T-helper 17 cell (primary cell): ENCODE data around the gene IL15RA. TPM values are rescaled to one million over a fixed set of nuclear protein-coding genes. Genes with fewer than 3 reads are reported as not detected.
"Not testable (repeated sequence)": the region's sequence is repeated elsewhere in the genome, so short reads cannot be mapped to it uniquely, and the experiment has no call there.

Experiments
- ATAC-seq: fragments of 150-1000 bp; cut with Tn5 transposase; 2 replicates; pipeline ENCODE4 v1.10.0; 2021; ENCODE audit warnings: mild to moderate bottlenecking, moderate library complexity
- DNase-seq, 3 donors: peaks; one replicate each; pipeline versions ENCODE4 v3.0.0 to v3.0.0-alpha.2; 2020 to 2021
- H3K9me3 ChIP-seq: one replicate; pipeline ENCODE4 v1.7.0; 2013; ENCODE audit warnings: low read length, mild to moderate bottlenecking; ENCODE audit not compliant: control insufficient read depth, poor library complexity, severe bottlenecking
- H3K27ac Mint-ChIP-seq: one replicate; pipeline ENCODE4 v1.8.0; 2022; ENCODE audit warnings: mild to moderate bottlenecking, moderate library complexity, mixed read lengths
- H3K27me3 Mint-ChIP-seq: one replicate; pipeline ENCODE4 v1.8.0; 2022; ENCODE audit warnings: mixed read lengths
- H3K36me3 Mint-ChIP-seq: one replicate; pipeline ENCODE4 v1.8.0; 2022; ENCODE audit warnings: low read depth, mixed read lengths
- H3K4me1 Mint-ChIP-seq: one replicate; pipeline ENCODE4 v1.8.0; 2022; ENCODE audit warnings: mild to moderate bottlenecking, mixed read lengths
- H3K4me3 Mint-ChIP-seq: one replicate; pipeline ENCODE4 v1.8.0; 2022; ENCODE audit warnings: mild to moderate bottlenecking, moderate library complexity, mixed read lengths
- total RNA-seq, 4 donors: library from RNA in 2 of 4; stranded (reverse) in 2 of 4; gene quantifications; one replicate each; pipeline ENCODE4 v1.2.3 and lab custom pipeline; 2022 to 2026

The IL15RA gene
- total RNA-seq, 2 donors from 2014 or later: 12.6 to 13.0 TPM

DNA sequence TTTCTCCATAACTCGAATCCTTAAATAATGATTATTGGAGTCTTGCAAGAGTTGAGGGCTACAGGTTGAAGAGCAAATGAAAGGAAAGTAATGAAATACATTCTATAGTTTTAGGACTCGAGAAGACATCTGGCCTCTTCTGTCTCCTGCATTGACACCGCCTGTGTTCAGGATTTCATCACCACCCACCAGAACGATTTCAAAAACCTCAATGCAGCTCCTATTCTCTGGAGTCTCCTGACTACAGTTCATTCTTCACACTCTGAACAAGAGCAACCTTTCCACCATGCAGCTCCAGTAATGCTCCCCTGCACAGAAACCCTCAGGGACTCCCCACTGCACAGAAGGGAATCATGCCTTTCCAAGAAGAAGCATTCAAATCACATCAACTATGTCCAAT is 5.5 kb downstream of the IL15RA start:
- peaks cover 36% of the 10 kb centered on the region for H3K4me1 Mint-ChIP-seq
- H3K36me3 Mint-ChIP-seq: peaks cover 2% of the 10 kb centered on the region
- no peaks in the 10 kb centered on the region for H3K27me3 Mint-ChIP-seq
- H3K4me3 Mint-ChIP-seq: peak overlapping the region; percentile 68
- H3K9me3 ChIP-seq: no peaks in the 10 kb centered on the region
- ATAC-seq: no peak
- no peak for DNase-seq
- peak overlapping the region; percentile 83 for H3K27ac Mint-ChIP-seq

DNA sequence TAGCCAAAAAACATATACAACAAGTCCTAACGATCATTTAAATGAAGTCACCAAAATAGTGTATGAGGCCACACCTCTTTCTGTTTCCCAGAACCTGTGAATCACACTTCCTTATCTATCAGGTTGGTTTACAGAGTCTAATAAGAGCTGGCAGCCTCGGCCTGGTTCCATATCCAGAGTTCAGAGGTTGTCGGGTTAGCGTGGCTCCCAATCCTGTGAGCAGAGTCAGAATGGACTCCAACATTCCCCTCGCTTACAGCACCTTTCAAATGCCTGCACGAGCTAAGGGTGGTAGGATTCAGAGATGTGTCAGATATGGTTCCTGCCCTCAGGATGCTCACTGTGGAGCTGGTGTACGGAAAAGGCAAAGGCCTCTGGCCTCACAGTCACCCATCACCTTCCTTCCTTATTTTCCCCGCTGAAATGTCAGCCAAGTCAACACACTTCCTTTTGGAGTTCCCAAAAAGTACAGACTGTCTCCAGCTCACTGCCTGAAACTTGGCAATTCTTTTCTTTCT is 6.0 kb downstream of the IL15RA start:
- Mint-ChIP-seq H3K4me1 (peaks cover 34% of the 10 kb centered on the region), H3K27ac (peak overlapping the region; percentile 83), H3K4me3 (peak overlapping the region; percentile 68), H3K27me3 (no peaks in the 10 kb centered on the region), H3K36me3 (peaks cover 2% of the 10 kb centered on the region)
- no peak for DNase-seq
- peak; percentile 38 for ATAC-seq
- H3K9me3 ChIP-seq: no peaks in the 10 kb centered on the region

DNA sequence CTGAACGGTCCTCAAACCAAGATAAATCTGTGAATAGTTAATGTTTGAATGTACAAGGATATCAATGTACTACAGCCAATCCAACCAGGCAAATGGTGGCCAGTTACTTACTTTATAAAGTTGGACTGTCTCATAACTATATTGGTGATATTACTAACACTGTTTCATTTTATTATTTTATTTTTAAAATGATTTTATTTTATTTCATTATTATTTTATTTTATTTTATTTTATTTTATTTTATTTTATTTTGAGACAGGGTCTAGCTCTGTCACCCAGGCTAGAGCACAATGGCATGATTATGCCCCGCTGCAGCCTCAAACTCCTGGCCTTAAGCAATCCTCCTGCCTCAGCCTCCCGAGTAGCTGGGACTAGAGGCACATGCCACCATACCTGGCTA is 6.8 kb downstream of the IL15RA start:
- Mint-ChIP-seq H3K27me3 (no peaks in the 10 kb centered on the region), H3K27ac (peak overlapping the region; percentile 83), H3K36me3 (peaks cover 2% of the 10 kb centered on the region), H3K4me3 (no peak overlapping the region), H3K4me1 (peaks cover 31% of the 10 kb centered on the region)
- DNase-seq (no peak), ATAC-seq (no peak)
- no peaks in the 10 kb centered on the region for H3K9me3 ChIP-seq

DNA sequence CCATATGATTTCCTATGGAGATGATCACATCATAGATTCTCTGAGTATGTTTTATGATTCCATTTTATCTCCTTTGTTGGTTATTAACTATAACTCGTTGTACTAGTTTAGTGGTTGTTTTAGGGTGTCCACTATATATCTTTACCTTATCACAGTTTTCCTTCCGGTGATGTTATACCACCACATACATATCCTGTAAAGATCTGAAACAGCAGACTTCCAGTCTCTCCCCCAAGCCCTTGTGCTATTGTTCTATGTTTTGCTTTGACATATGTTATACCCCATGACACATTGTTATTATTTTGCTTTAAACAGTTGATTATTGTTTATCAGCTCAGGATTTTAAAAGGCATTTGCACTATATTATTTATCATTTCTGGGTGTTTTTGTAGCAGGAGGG is 7.3 kb downstream of the IL15RA start:
- H3K4me3 Mint-ChIP-seq: no peak overlapping the region

DNA sequence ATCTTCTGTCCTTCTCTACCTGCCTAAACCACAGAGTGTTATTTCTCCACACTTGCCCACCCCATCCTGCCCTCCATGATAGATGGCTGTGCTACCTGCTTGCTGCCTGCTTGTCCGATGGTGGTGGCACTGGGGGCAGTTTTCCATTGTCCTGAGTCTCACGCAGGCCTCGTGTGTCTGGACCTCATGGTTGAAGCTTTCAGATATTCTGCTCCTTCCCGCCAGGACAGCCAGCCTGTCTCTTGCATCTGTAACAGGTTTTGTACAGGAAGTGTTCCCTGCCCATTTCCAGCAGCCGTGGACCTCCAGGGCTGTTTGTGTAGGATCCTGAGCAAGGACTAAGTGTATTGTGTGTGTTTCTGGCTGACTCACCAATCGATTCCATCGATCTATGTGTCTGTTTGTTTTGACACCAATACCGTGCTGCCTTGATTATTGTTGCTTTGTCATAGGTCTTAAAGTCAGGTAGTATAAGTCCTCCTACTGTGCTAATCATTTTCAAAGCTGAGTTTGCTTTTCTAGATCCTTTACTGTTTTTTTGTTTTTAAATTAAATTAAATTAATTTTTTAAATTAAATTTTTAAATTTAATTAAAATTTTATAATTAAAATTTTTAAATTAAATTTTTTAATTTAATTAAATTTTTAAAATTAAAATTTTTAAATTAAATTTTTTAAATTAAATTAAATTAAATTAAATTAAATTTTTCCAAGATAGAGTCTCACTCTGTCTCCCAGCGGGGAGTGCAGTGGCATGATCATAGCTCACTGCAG is 8.5 kb downstream of the IL15RA start:
- Mint-ChIP-seq H3K27me3 (no peaks in the 10 kb centered on the region), H3K36me3 (peaks cover 2% of the 10 kb centered on the region), H3K27ac (no peak overlapping the region), H3K4me3 (no peak overlapping the region), H3K4me1 (peaks cover 21% of the 10 kb centered on the region)
- ATAC-seq (no peak), DNase-seq (no peak)
- no peaks in the 10 kb centered on the region for H3K9me3 ChIP-seq

More for the DNA sequence above, 7.3 kb downstream of the IL15RA start:
- Mint-ChIP-seq H3K4me1 (peaks cover 27% of the 10 kb centered on the region), H3K36me3 (peaks cover 2% of the 10 kb centered on the region), H3K27me3 (no peaks in the 10 kb centered on the region), H3K27ac (peak overlapping the region; percentile 83)
- no peak for ATAC-seq
- no peaks in the 10 kb centered on the region for H3K9me3 ChIP-seq
- no peak for DNase-seq

DNA sequence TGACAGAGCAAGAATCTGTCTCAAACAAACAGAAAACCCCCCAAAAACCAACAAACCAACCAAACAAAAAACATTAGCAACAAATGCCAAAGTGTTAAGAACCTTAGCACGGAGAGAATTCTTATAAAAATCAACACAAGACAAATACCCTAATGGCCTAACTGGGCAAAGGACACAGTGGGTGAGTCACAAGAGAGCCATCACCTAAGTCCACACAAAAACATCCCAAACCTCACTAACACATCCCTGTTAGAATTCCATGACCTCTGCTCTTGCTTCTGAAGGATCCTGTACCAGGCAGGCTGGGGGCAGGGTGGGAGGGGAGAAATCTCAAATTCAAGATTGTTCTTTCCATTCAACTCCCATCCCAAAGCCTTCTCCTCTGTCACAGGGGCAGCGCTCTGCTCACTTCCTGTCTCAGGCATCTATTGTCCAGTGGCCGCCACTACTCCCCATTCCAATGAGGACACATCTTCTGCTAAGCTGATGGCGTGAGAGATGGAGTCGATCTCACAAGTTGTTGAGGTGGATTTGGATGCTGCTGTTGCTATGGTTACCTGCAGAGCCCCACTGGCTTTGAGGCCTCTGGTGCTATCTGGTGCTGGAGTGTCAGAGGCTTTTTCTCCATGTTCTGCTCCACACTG is 9.2 kb downstream of the IL15RA start:
- Mint-ChIP-seq H3K27me3 (no peaks in the 10 kb centered on the region), H3K4me3 (no peak overlapping the region), H3K36me3 (peaks cover 2% of the 10 kb centered on the region), H3K4me1 (peaks cover 21% of the 10 kb centered on the region), H3K27ac (peak overlapping the region; percentile 34)
- ATAC-seq: no peak
- no peak for DNase-seq
- no peaks in the 10 kb centered on the region for H3K9me3 ChIP-seq

DNA sequence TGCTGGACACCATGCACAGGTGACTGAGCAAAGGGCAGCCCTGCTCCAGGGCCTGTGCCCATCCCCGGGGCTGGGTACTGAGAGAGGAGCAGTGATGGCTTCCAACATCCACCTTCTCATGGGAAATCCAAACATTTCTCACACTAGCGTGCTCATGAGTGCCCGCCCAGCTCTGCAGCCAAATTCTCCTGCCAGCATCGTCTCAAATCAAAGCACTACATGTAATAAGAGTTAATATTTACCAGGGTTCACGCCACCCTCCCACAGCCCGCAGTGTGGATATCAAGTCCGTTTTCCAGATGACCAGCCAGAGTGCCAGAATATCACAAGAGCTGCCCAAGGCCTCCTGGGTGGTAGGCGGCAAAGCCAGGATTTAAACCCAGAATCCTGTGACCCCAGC is 12.1 kb downstream of the IL15RA start:
- H3K9me3 ChIP-seq: no peaks in the 10 kb centered on the region
- H3K4me3 Mint-ChIP-seq: no peak overlapping the region
- ATAC-seq (no peak), DNase-seq (no peak)
- no peaks in the 10 kb centered on the region for H3K27me3 Mint-ChIP-seq
- peak overlapping the region; percentile 6 for H3K27ac Mint-ChIP-seq
- peaks cover 10% of the 10 kb centered on the region for H3K4me1 Mint-ChIP-seq
- peaks cover 2% of the 10 kb centered on the region for H3K36me3 Mint-ChIP-seq

DNA sequence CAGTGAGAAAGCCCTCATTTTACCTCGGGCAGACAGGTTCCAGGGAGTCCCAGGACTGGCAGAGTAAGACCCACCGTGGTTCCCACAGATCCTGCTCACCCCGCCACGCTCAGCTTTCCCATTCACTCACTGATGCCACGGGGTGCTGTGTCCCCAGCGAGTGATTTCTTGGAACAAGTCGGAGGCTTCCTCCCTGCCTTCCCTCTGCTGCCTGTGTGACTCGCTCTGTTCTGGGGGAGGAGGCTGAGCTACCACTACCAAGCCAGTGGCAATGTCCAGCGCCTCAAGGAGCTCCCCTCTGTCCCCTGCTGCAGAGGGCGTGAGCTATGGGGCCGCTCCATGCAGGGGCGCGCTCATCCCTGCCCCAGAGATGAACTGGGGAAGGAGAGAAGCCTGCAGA is 12.6 kb downstream of the IL15RA start:
- no peak for ATAC-seq
- Mint-ChIP-seq H3K36me3 (peaks cover 2% of the 10 kb centered on the region), H3K4me3 (peak overlapping the region; percentile 43), H3K27me3 (no peaks in the 10 kb centered on the region), H3K27ac (no peak overlapping the region), H3K4me1 (peaks cover 5% of the 10 kb centered on the region)
- DNase-seq: no peak
- no peaks in the 10 kb centered on the region for H3K9me3 ChIP-seq

DNA sequence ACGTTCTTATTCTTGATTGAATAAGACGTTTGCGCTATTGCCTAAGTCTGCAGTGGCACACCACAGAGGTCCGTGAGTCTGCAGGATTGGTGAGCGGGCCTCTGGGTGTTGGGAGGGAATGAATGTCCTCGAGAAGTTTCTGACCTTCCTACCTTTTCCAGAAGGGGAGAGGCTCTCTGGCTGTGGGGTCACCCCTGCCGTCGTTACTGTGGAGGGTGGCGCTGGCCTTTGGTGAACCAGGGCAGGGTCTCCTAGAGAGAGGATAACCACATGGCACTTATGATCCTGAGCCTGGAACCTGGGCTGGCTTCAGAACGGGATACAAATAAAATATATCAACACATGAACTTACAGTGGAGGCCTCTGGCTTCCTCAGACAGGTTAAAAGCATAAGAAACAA is 13.8 kb downstream of the IL15RA start:
- no peak overlapping the region for H3K27ac Mint-ChIP-seq
- H3K4me1 Mint-ChIP-seq: peaks cover 4% of the 10 kb centered on the region
- no peak overlapping the region for H3K4me3 Mint-ChIP-seq
- ATAC-seq (no peak), DNase-seq (no peak)
- no peaks in the 10 kb centered on the region for H3K27me3 Mint-ChIP-seq
- H3K36me3 Mint-ChIP-seq: peaks cover 2% of the 10 kb centered on the region
- H3K9me3 ChIP-seq: no peaks in the 10 kb centered on the region

DNA sequence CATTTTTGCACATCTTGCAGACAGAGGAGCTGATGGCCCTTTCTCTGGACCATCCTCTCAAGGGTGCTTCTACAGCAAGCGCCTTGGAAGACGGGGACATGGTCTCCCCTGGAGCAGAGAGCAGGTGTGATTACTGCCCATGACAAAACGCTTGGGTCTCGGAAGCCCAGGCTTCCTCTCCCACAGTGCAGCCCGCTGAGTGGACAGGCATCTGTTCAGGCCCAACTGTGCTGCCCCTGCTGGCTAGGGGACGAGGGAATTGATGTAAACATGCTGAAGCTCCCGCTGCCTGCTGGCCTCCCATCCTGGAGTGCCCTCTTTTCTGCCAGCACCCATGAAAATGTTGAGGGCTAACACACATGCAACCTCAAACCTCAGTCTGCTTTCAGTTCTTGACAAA is 14.3 kb downstream of the IL15RA start:
- Mint-ChIP-seq H3K27ac (no peak overlapping the region), H3K27me3 (no peaks in the 10 kb centered on the region), H3K4me1 (peaks cover 4% of the 10 kb centered on the region), H3K4me3 (no peak overlapping the region), H3K36me3 (peaks cover 1% of the 10 kb centered on the region)
- no peaks in the 10 kb centered on the region for H3K9me3 ChIP-seq
- DNase-seq: no peak
- no peak for ATAC-seq

DNA sequence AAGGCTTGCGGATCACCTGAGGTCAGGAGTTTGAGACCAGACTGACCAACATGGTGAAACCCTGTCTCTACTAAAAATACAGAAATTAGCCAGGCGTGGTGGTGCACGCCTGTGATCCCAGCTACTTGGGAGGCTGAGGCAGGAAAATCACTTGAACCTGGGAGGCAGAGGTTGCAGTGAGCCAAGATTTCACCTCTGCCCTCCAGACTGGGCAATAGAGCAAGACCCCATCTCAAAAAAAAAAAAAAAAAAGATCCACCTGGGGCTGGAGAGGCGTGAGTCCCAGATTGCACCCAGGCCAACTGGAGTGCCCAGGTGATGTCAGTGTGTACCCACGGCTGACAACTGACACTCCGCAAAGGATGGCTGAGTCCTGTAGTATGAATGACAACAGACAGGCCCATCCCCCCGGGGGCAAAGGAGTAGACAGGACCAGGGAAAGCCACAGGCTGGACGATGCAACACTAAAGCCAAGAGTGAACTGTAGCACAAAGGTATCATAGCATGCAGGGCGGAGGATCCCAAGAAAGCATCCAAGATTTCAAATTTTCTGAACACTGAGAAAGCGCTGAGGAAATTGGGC is 14.9 kb downstream of the IL15RA start:
- H3K9me3 ChIP-seq, H3K4me3 Mint-ChIP-seq, H3K4me1 Mint-ChIP-seq, ATAC-seq, H3K36me3 Mint-ChIP-seq, H3K27me3 Mint-ChIP-seq, H3K27ac Mint-ChIP-seq, DNase-seq: not testable (repeated sequence)

DNA sequence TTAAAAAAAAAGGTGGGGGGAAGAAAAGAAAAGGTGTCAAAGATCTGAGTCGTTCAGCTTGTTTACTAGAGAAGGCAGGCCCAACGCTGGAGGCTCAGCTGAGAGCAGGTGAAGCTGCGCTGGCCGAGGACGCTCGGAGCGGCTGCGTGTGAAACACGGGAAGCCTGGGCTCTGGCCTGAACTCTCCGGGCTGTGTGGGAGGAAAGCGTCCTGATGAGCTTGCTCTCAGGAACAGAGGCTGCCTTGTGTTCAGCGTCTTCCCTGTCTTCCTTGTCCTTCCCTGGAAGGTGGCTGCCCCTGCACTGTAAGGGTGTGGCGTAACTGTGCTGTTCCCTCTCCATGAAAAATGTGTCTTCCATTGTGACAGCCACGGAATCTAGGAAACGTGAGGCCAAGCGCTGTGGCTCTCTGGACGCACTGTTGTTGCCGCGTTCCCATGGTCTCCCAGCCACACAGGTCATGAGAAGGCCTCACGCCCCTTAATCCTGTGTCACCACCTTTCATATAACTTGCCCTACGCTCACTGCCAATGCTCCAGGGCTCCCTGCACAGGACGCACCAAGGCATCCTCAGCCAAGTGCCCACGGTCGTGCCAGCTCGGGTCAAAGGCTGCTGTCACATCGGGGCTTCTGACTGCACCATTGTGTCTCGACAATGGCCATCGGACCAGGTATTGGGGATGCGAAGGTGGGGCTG is 15.8 kb downstream of the IL15RA start:
- Mint-ChIP-seq H3K36me3 (no peaks in the 10 kb centered on the region), H3K27me3 (no peaks in the 10 kb centered on the region), H3K27ac (no peak overlapping the region), H3K4me3 (no peak overlapping the region), H3K4me1 (peaks cover 4% of the 10 kb centered on the region)
- DNase-seq (no peak), ATAC-seq (no peak)
- no peaks in the 10 kb centered on the region for H3K9me3 ChIP-seq

DNA sequence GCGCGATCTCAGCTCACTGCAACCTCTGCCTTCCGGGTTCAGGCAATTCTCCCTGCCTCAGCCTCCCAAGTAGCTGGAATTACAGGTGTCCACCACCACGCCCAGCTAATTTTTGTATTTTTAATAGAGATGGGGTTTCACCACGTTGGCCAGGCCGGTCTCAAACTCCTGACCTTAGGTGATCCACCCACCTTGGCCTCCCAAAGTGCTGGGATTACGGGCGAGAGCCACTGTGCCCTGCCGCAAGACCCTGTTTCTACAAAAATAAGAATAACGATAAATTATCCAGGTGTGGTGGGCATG is 16.4 kb downstream of the IL15RA start:
- DNase-seq, H3K27me3 Mint-ChIP-seq, ATAC-seq, H3K9me3 ChIP-seq, H3K36me3 Mint-ChIP-seq, H3K4me1 Mint-ChIP-seq, H3K27ac Mint-ChIP-seq, H3K4me3 Mint-ChIP-seq: not testable (repeated sequence)
